SK-N-SH (cell line): ENCODE data around the gene RASL10A. TPM values are rescaled to one million over a fixed set of nuclear protein-coding genes. Genes with fewer than 3 reads are reported as not detected.

Experiments used
- CTCF ChIA-PET: fragments of 300-600, 350-600 bp; formaldehyde crosslinking; extraction: SDS; loops from one replicate; lab custom pipeline; 2021; lab: Yijun Ruan, JAX
- POLR2A ChIA-PET: fragments of 350-600 bp; sonication (Branson Sonifier 250); formaldehyde crosslinking; extraction: SDS; loops from one replicate; lab custom pipeline; 2020; ENCODE audit warnings: antibody characterized with exemption, inconsistent platforms; lab: Yijun Ruan, JAX
- DNase-seq: peaks from one replicate; pipeline ENCODE4 v3.0.0; 2012
- H2AFZ ChIP-seq: fragments of 200-600 bp; sonication (generic); 2 replicates; pipeline ENCODE4 v1.8.1; 2016; ENCODE audit warnings: antibody characterized with exemption, mild to moderate bottlenecking, low read depth
- H3F3A ChIP-seq: fragments of 200-600 bp; sonication (generic); replicated peaks from 2 replicates; pipeline ENCODE3; 2016; ENCODE audit warnings: antibody characterized with exemption, mild to moderate bottlenecking; ENCODE audit not compliant: insufficient read depth
- H3K27ac ChIP-seq, 2 experiments: fragments of 200-500 bp in 1 of 2; fragments of 200-600 bp in 1 of 2; sonication (Bioruptor generic) in 1 of 2; sonication (generic), shearing (Covaris generic) in 1 of 2; 2 replicates each; pipeline versions ENCODE4 v1.5.1 to v1.6.1; 2014 to 2016; ENCODE audit warnings: low read depth in 2 of 2, inconsistent platforms in 1 of 2, low read length in 1 of 2, mild to moderate bottlenecking in 1 of 2, mixed read lengths in 1 of 2
- H3K27me3 ChIP-seq: fragments of 200-600 bp; sonication (generic), shearing (Covaris generic); 2 replicates; pipeline ENCODE4 v1.6.1; 2016; ENCODE audit warnings: mixed run types; ENCODE audit not compliant: insufficient read depth
- H3K36me3 ChIP-seq, 2 experiments: fragments of 200-500 bp in 1 of 2; fragments of 200-600 bp in 1 of 2; sonication (Bioruptor generic) in 1 of 2; sonication (generic) in 1 of 2; replicated peaks in 1 of 2; 2 replicates each; pipeline versions ENCODE3 to v1.5.1; 2014 to 2016; ENCODE audit warnings: low read length in 1 of 2, mild to moderate bottlenecking in 1 of 2; ENCODE audit not compliant: insufficient read depth in 2 of 2, control insufficient read depth in 1 of 2
- H3K4me1 ChIP-seq, 2 experiments: fragments of 200-500 bp in 1 of 2; fragments of 200-600 bp in 1 of 2; sonication (Bioruptor generic) in 1 of 2; sonication (generic), shearing (Covaris generic) in 1 of 2; 2 replicates each; pipeline versions ENCODE4 v1.5.1 to v1.6.1; 2014 to 2016; ENCODE audit warnings: low read depth in 1 of 2, low read length in 1 of 2, mixed run types in 1 of 2; ENCODE audit not compliant: insufficient read depth in 2 of 2, control insufficient read depth in 1 of 2
- H3K4me2 ChIP-seq: fragments of 200-600 bp; sonication (generic), shearing (Covaris generic); 2 replicates; pipeline ENCODE4 v1.6.1; 2017; ENCODE audit warnings: mixed run types
- H3K4me3 ChIP-seq, 2 experiments: fragments of 200-500 bp in 1 of 2; fragments of 200-600 bp in 1 of 2; sonication (Bioruptor generic) in 1 of 2; sonication (generic), shearing (Covaris generic) in 1 of 2; 2 replicates each; pipeline versions ENCODE4 v1.5.1 to v1.8.1; 2014 to 2016; ENCODE audit warnings: low read depth in 2 of 2, inconsistent platforms in 1 of 2, low read length in 1 of 2, mild to moderate bottlenecking in 1 of 2, mixed read lengths in 1 of 2, moderate library complexity in 1 of 2
- H3K79me2 ChIP-seq: fragments of 200-600 bp; sonication (generic); 2 replicates; pipeline ENCODE4 v1.8.1; 2017; ENCODE audit warnings: mild to moderate bottlenecking; ENCODE audit not compliant: insufficient read depth
- H3K9ac ChIP-seq: fragments of 200-600 bp; sonication (generic); 2 replicates; pipeline ENCODE4 v1.6.1; 2017; ENCODE audit warnings: mixed run types
- H3K9me2 ChIP-seq: fragments of 200-600 bp; sonication (generic); 2 replicates; pipeline ENCODE4 v1.6.1; 2017; ENCODE audit warnings: mixed run types
- H3K9me3 ChIP-seq: fragments of 200-600 bp; sonication (generic); 2 replicates; pipeline ENCODE4 v1.6.1; 2017; ENCODE audit warnings: mixed run types, mild to moderate bottlenecking, moderate library complexity
- H4K20me1 ChIP-seq: fragments of 200-600 bp; sonication (generic); 2 replicates; pipeline ENCODE4 v1.6.1; 2017; ENCODE audit warnings: mild to moderate bottlenecking, mixed run types; ENCODE audit not compliant: insufficient read depth
- MXI1 ChIP-seq: IDR thresholded peaks from 2 replicates; pipeline ENCODE4 v1.6.1; 2012; ENCODE audit warnings: mild to moderate bottlenecking, low read depth, low read length, improper control_type of control experiment
- NFIC ChIP-seq: IDR thresholded peaks from 2 replicates; pipeline ENCODE4 v1.4.0; 2012; ENCODE audit warnings: borderline replicate concordance
- SIN3A ChIP-seq: IDR thresholded peaks from 2 replicates; pipeline ENCODE4 v1.6.1; 2012; ENCODE audit warnings: low read depth, mild to moderate bottlenecking, low read length, moderate library complexity, borderline replicate concordance
- TAF1 ChIP-seq: IDR thresholded peaks from 2 replicates; pipeline ENCODE4 v1.6.1; 2012; ENCODE audit warnings: low read depth, mild to moderate bottlenecking, low read length, moderate library complexity, borderline replicate concordance
- TEAD4 ChIP-seq: IDR thresholded peaks from 2 replicates; pipeline ENCODE4 v1.4.0; 2012; ENCODE audit warnings: mild to moderate bottlenecking, borderline replicate concordance; ENCODE audit not compliant: insufficient read depth
- USF2 ChIP-seq: fragments of 150-350 bp; IDR thresholded peaks from 2 replicates; pipeline ENCODE4 v1.6.1; 2017; ENCODE audit warnings: antibody characterized with exemption, low read length, low read depth, borderline replicate concordance
- WGBS: methylation state at CpG from one replicate; pipeline ENCODE4 v1.1.6; 2017; ENCODE audit warnings: low lambda C conversion rate; 5-methylcytosine and 5-hydroxymethylcytosine counted together
- polyA plus RNA-seq, 3 experiments: library from polyadenylated mRNA; depleted of rRNA; stranded (reverse); fragments of >200 nt; gene quantifications; 2 replicates each; pipeline ENCODE4 v1.2.3, GENCODE V29; 2012
- TF ChIP-seq, protein P1 (sequence below): IDR thresholded peaks from 2 replicates; pipeline ENCODE4 v1.6.1; 2012; ENCODE audit warnings: mild to moderate bottlenecking, low read depth, low read length, moderate library complexity
- TF ChIP-seq, protein P2 (sequence below): fragments of 200-600 bp; sonication (generic); IDR thresholded peaks from 2 replicates; pipeline ENCODE4 v1.6.1; 2017; ENCODE audit warnings: antibody characterized with exemption, mild to moderate bottlenecking, moderate library complexity

RASL10A gene
- polyA plus RNA-seq, 1 of the 3 experiments (the other 2 are of a cell fraction), result 0.36 TPM

DNA sequence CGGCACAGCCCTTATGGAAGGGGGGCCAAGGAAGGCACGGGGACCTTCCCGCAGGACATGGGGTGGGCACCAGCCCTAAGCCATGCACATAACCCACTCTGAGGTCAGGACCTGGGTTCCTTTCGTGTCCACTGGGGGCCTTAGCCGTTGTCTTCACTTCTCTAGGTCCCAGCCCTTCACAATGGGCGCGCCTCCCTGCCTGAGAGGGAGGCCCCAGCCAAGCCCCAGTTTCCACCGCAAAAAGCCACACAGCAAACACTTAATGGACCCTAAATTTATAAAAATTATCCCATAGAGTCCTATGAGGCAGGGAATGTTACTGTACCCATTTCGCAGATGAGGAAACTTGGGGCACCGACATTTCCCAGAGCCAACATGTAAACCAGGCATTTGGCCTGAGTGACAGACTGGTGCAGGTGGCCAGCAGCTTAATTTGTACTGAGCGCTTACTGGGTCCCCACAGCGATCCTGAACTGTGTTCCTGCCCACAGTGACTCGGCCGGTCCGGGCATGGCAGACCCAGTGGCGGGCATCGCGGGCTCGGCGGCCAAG lies 7.8 kb downstream of the RASL10A start (continued):
- TF ChIP-seq, protein P1, sequence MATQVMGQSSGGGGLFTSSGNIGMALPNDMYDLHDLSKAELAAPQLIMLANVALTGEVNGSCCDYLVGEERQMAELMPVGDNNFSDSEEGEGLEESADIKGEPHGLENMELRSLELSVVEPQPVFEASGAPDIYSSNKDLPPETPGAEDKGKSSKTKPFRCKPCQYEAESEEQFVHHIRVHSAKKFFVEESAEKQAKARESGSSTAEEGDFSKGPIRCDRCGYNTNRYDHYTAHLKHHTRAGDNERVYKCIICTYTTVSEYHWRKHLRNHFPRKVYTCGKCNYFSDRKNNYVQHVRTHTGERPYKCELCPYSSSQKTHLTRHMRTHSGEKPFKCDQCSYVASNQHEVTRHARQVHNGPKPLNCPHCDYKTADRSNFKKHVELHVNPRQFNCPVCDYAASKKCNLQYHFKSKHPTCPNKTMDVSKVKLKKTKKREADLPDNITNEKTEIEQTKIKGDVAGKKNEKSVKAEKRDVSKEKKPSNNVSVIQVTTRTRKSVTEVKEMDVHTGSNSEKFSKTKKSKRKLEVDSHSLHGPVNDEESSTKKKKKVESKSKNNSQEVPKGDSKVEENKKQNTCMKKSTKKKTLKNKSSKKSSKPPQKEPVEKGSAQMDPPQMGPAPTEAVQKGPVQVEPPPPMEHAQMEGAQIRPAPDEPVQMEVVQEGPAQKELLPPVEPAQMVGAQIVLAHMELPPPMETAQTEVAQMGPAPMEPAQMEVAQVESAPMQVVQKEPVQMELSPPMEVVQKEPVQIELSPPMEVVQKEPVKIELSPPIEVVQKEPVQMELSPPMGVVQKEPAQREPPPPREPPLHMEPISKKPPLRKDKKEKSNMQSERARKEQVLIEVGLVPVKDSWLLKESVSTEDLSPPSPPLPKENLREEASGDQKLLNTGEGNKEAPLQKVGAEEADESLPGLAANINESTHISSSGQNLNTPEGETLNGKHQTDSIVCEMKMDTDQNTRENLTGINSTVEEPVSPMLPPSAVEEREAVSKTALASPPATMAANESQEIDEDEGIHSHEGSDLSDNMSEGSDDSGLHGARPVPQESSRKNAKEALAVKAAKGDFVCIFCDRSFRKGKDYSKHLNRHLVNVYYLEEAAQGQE, result no peak

GRCh38 chr22:29306835-29307595 lies 8.5 kb downstream of the RASL10A start:
- no peaks in the 10 kb centered on the region for H3K27me3 ChIP-seq
- peaks cover 5% of the 10 kb centered on the region for H3F3A ChIP-seq
- DNase-seq, result peak; percentile 93
- TF ChIP-seq MXI1 (0 out of 2 replicates have a peak, but pooled peaks have one; percentile 37), TEAD4 (peak; percentile 50; the same call in 1 of the 2 replicates), USF2 (no peak), SIN3A (0 out of 2 replicates have a peak, but pooled peaks have one; percentile 27), NFIC (no peak), TAF1 (peak; percentile 32)
- TF ChIP-seq, protein P2, sequence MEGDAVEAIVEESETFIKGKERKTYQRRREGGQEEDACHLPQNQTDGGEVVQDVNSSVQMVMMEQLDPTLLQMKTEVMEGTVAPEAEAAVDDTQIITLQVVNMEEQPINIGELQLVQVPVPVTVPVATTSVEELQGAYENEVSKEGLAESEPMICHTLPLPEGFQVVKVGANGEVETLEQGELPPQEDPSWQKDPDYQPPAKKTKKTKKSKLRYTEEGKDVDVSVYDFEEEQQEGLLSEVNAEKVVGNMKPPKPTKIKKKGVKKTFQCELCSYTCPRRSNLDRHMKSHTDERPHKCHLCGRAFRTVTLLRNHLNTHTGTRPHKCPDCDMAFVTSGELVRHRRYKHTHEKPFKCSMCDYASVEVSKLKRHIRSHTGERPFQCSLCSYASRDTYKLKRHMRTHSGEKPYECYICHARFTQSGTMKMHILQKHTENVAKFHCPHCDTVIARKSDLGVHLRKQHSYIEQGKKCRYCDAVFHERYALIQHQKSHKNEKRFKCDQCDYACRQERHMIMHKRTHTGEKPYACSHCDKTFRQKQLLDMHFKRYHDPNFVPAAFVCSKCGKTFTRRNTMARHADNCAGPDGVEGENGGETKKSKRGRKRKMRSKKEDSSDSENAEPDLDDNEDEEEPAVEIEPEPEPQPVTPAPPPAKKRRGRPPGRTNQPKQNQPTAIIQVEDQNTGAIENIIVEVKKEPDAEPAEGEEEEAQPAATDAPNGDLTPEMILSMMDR, result peak; percentile 15; the same call in 1 of the 2 replicates
- TF ChIP-seq, all 33 proteins: peak for 5
- no peaks in the 10 kb centered on the region for H3K9me3 ChIP-seq
- H2AFZ ChIP-seq, result peak overlapping the region; percentile 89; the same call in 1 of the 2 replicates
- H3K9ac ChIP-seq, result peak overlapping the region; percentile 90
- peaks cover 0 to 2% of the 10 kb centered on the region in 2 experiments for H3K36me3 ChIP-seq
- peak overlapping the region; percentile 91 for H3K4me2 ChIP-seq
- POLR2A ChIA-PET, result interaction anchor here (1.1 kb wide), 1 partner anchor 247 kb away, joined by 4 read pairs; the partner anchor contains the start of gene THOC5
- CTCF ChIA-PET, result interaction anchor here (0.7 to 3.3 kb wide), 13 partner anchors 10 to 62 kb away, joined by 3 to 63 read pairs (median 4); partner anchors contain the start of gene EWSR1
- peaks cover 30% of the 10 kb centered on the region for H3K79me2 ChIP-seq
- H3K9me2 ChIP-seq, result no peaks in the 10 kb centered on the region
- peak overlapping the region; percentile 88 to 89 for H3K27ac ChIP-seq
- peaks cover 18 to 50% of the 10 kb centered on the region in 2 experiments; a peak in 3 of 4 replicates for H3K4me1 ChIP-seq
- H3K4me3 ChIP-seq, result peak overlapping the region; percentile 74 to 85
- WGBS, result 31% methylated on average over 24 of the region's 83 CpGs
- H4K20me1 ChIP-seq, result peaks cover 9% of the 10 kb centered on the region; the same call in 1 of the 2 replicates
